GM19035 (cell line): ENCODE results near the gene HSF5.

Experiments
- ATAC-seq: cut with Tn5 transposase; IDR thresholded peaks from one replicate; pipeline ENCODE4 v1.9.1; 2021; ENCODE audit not compliant: unreplicated experiment

Gene HSF5

DNA sequence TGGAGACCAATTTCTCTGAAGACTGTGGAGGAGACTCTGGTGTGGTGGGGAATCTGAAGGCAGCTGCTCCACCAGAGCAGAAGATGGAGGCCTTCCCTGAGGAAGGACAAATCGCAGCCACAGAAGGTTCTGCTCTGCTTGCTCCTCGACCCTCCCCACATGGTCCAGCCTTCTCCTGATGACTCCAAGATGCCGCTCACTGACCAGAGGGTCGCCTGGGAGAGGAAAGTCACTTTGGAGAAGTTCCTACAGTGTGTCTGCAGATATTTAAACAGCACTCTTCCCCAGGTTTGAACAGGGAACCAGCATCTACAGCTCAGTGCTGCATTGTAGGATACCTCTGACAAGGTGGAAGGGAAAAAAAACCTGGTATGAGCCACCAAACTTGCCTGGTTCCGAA lies 115.2 kb downstream of the HSF5 start:
- no peak for ATAC-seq

DNA sequence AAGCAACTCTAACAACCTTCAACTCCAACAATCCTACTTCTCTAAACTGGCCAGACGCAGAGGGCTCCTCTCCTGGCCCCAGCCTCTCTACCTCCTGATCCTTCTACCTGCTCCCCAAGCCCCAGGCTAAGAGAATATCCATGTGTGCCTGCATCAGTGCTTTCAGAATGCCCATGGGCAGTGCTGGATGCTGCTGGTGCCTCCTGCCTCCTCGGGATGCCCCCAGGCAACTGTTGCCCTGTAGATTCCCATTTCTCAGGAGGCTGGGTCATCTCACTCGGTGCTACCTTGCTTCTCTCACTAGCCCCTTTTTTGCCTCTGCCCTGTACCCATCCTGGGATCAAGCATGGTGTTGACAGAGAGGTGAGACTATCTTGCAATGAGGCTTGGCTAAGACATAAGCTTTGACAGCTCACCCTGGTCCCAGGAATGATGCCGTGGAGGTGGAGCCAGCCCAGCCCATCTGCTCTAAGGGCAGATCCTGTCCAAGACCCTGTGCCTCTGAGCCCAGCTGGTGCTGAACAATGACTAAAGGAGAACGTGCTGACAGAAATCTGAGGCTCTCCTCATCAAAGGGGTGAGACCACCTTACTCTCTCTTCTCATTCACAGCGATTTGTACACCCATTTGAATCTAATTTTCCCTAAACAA lies 116.8 kb downstream of the HSF5 start:
- no peak for ATAC-seq

DNA sequence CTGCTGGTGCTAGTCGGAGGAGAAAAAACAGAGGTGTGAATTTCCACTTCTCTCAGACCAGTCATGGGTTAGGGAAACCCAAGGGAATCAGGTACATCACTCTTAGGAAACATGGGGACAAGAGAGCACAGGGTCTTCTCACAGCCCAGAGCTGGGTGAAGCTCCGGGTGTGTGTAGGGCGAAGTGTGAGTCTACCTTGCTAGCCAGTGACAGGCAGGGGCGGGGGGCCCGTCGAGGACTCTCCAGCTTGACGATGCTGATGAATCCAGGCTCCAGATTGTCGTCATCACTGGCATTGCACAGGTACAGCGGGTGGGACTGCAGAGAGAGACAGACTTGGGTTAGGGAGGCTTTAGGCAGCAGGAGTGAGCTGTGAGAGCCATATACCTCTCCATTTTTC lies 117.5 kb downstream of the HSF5 start:
- ATAC-seq, result no peak

DNA sequence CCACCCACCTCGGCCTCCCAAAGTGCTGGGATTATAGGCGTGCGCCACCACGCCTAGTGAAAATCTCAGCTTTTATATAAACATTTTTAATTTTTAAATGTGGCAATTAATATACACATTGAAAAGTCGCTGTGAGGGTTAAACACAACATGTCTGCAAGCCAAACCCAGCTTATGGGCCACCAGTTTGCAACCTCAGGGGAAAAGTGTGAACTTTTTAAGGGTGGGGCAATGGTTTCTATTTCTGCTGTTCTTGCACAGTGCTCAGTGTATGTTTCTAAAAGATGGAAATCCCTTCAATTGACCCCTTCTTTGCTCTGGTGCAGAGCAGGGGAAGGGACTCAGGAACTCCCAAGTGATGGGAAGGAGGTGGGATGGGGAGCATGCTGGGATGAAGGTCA lies 117.9 kb downstream of the HSF5 start:
- ATAC-seq, result no peak
